ENCODE results near the gene RNASE2.
"Not testable (repeated sequence)": the region's sequence is repeated elsewhere in the genome, so short reads cannot be mapped to it uniquely, and the experiment has no call there.

Gene RNASE2

DNA sequence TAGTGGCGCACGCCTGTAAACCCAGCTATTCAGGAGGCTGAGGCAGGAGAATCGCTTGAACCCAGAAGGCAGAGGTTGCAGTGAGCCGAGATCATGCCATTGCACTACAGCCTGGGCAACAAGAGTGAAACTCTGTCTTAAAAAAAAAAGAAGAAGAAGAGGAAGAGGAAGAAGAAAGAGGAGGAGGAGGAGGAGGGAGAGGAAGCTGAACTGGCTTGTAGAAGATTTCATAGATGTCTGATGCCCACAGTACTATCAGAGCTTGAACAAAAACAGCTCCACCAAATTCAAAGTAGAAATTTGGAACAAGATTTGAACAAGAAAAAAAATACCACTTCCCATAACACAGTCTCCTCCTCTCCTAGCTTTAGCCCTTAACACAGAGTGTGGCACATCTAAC, 30.4 kb downstream of the RNASE2 start:
- H3K9ac ChIP-seq (ENCODE audit: low read depth, low read length); H3K9me3 ChIP-seq (ENCODE audit: insufficient read depth, low read depth, low read length); H3K27me3 ChIP-seq (ENCODE audit: insufficient read depth, low read length); H3K4me3 ChIP-seq (ENCODE audit: low read length); H3K36me3 ChIP-seq (ENCODE audit: insufficient read depth, low read depth, low read length); H3K27ac ChIP-seq (ENCODE audit: low read length); H3K4me1 ChIP-seq (ENCODE audit: insufficient read depth, low read length): not testable (repeated sequence)

- Histone ChIP-seq H3K9me3 (ENCODE audit: insufficient read depth, low read depth, low read length) (no peaks in the 10 kb centered on the region), H3K27ac (ENCODE audit: low read length) (no peak overlapping the region), H3K4me3 (ENCODE audit: low read length) (no peak overlapping the region), H3K36me3 (ENCODE audit: insufficient read depth, low read depth, low read length) (peaks cover 3% of the 10 kb centered on the region; the same call in 1 of the 2 replicates), H3K9ac (ENCODE audit: low read depth, low read length) (no peak overlapping the region), H3K27me3 (ENCODE audit: insufficient read depth, low read length) (0 out of 2 replicates have a peak, but pooled peaks cover 5% of the 10 kb centered on the region), H3K4me1 (ENCODE audit: insufficient read depth, low read length) (no peaks in the 10 kb centered on the region)
Measured at GRCh38 chr14:20986811-20987210, 31.5 kb downstream of the RNASE2 start.

- Histone ChIP-seq H3K4me3 (ENCODE audit: low read length) (peak overlapping the region; percentile 69), H3K27me3 (ENCODE audit: insufficient read depth, low read length) (0 out of 2 replicates have a peak, but pooled peaks cover 3% of the 10 kb centered on the region), H3K9ac (ENCODE audit: low read depth, low read length) (peak overlapping the region; percentile 66; the same call in 1 of the 2 replicates), H3K4me1 (ENCODE audit: insufficient read depth, low read length) (no peaks in the 10 kb centered on the region), H3K9me3 (ENCODE audit: insufficient read depth, low read depth, low read length) (no peaks in the 10 kb centered on the region), H3K27ac (ENCODE audit: low read length) (peak overlapping the region; percentile 45), H3K36me3 (ENCODE audit: insufficient read depth, low read depth, low read length) (peaks cover 24% of the 10 kb centered on the region)
Measured at GRCh38 chr14:20988717-20989470, 33.6 kb downstream of the RNASE2 start.

- H3K27ac ChIP-seq (ENCODE audit: low read length): peak overlapping the region; percentile 45
- peak overlapping the region; percentile 69 for H3K4me3 ChIP-seq (ENCODE audit: low read length)
- H3K4me1 ChIP-seq (ENCODE audit: insufficient read depth, low read length): no peaks in the 10 kb centered on the region
- peak overlapping the region; percentile 66; the same call in 1 of the 2 replicates for H3K9ac ChIP-seq (ENCODE audit: low read depth, low read length)
- H3K27me3 ChIP-seq (ENCODE audit: insufficient read depth, low read length): no peaks in the 10 kb centered on the region
- no peaks in the 10 kb centered on the region for H3K9me3 ChIP-seq (ENCODE audit: insufficient read depth, low read depth, low read length)
- peaks cover 29% of the 10 kb centered on the region for H3K36me3 ChIP-seq (ENCODE audit: insufficient read depth, low read depth, low read length)
Measured at GRCh38 chr14:20989471-20989786, 34.1 kb downstream of the RNASE2 start.

GRCh38 chr14:20989787-20990600, 34.7 kb downstream of the RNASE2 start, which contains the start of gene METTL17:
TSS of gene METTL17 (plus strand) at chr14:20989980. CDS start at chr14:20990003, 23 bp downstream.
- H3K27ac ChIP-seq (ENCODE audit: low read length): peak within 1 kb of the TSS; percentile 45
- H3K9me3 ChIP-seq (ENCODE audit: insufficient read depth, low read depth, low read length): no peaks in the 10 kb centered on the region
- H3K4me1 ChIP-seq (ENCODE audit: insufficient read depth, low read length): no peaks in the 10 kb centered on the region
- H3K27me3 ChIP-seq (ENCODE audit: insufficient read depth, low read length): no peaks in the 10 kb centered on the region
- H3K9ac ChIP-seq (ENCODE audit: low read depth, low read length): peak within 1 kb of the TSS; percentile 85; the same call in 1 of the 2 replicates
- peak within 1 kb of the TSS; percentile 93 for H3K4me3 ChIP-seq (ENCODE audit: low read length)
- H3K36me3 ChIP-seq (ENCODE audit: insufficient read depth, low read depth, low read length): peaks cover 35% of the 10 kb centered on the region

GRCh38 chr14:20996521-20996920, 41.2 kb downstream of the RNASE2 start:
- peaks cover 59% of the 10 kb centered on the region for H3K36me3 ChIP-seq (ENCODE audit: insufficient read depth, low read depth, low read length)

DNA sequence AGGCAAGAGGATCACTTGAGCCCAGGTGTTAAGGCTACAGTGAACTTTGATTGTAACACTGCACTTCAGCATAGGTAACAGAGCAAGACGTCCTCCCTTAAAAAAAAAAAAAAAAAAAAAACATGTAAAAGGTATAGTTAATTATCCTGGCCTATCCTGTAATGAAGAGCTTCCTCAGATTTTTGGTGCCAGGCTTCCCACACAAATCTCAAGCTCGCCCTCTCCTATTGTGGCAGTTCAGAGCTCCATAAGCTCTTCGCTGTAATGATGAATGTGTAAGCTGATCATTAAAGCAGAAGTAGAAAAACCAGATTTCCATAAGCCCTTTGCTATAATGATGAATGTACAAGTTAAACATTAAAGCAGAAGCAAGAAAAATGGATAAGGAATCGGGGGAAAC, 41.8 kb downstream of the RNASE2 start:
- no peak overlapping the region for H3K27ac ChIP-seq (ENCODE audit: low read length)
- no peak overlapping the region for H3K4me3 ChIP-seq (ENCODE audit: low read length)
- H3K4me1 ChIP-seq (ENCODE audit: insufficient read depth, low read length): peaks cover 5% of the 10 kb centered on the region; the same call in 1 of the 2 replicates
- H3K36me3 ChIP-seq (ENCODE audit: insufficient read depth, low read depth, low read length): peaks cover 53% of the 10 kb centered on the region
- no peaks in the 10 kb centered on the region for H3K9me3 ChIP-seq (ENCODE audit: insufficient read depth, low read depth, low read length)
- H3K27me3 ChIP-seq (ENCODE audit: insufficient read depth, low read length): no peaks in the 10 kb centered on the region
- no peak overlapping the region for H3K9ac ChIP-seq (ENCODE audit: low read depth, low read length)

More at GRCh38 chr14:20996521-20996920, 41.2 kb downstream of the RNASE2 start:
- peaks cover 5% of the 10 kb centered on the region; the same call in 1 of the 2 replicates for H3K4me1 ChIP-seq (ENCODE audit: insufficient read depth, low read length)
- no peaks in the 10 kb centered on the region for H3K9me3 ChIP-seq (ENCODE audit: insufficient read depth, low read depth, low read length)
- H3K27me3 ChIP-seq (ENCODE audit: insufficient read depth, low read length): no peaks in the 10 kb centered on the region
- no peak overlapping the region for H3K4me3 ChIP-seq (ENCODE audit: low read length)
- no peak overlapping the region for H3K9ac ChIP-seq (ENCODE audit: low read depth, low read length)
- H3K27ac ChIP-seq (ENCODE audit: low read length): no peak overlapping the region

- H3K4me3 ChIP-seq (ENCODE audit: low read length): no peak overlapping the region
- H3K36me3 ChIP-seq (ENCODE audit: insufficient read depth, low read depth, low read length): peaks cover 49% of the 10 kb centered on the region
- no peaks in the 10 kb centered on the region for H3K9me3 ChIP-seq (ENCODE audit: insufficient read depth, low read depth, low read length)
- H3K27ac ChIP-seq (ENCODE audit: low read length): no peak overlapping the region
- no peak overlapping the region for H3K9ac ChIP-seq (ENCODE audit: low read depth, low read length)
- peaks cover 5% of the 10 kb centered on the region; the same call in 1 of the 2 replicates for H3K4me1 ChIP-seq (ENCODE audit: insufficient read depth, low read length)
- H3K27me3 ChIP-seq (ENCODE audit: insufficient read depth, low read length): no peaks in the 10 kb centered on the region
Measured at GRCh38 chr14:20997564-20997963, 42.3 kb downstream of the RNASE2 start.

DNA sequence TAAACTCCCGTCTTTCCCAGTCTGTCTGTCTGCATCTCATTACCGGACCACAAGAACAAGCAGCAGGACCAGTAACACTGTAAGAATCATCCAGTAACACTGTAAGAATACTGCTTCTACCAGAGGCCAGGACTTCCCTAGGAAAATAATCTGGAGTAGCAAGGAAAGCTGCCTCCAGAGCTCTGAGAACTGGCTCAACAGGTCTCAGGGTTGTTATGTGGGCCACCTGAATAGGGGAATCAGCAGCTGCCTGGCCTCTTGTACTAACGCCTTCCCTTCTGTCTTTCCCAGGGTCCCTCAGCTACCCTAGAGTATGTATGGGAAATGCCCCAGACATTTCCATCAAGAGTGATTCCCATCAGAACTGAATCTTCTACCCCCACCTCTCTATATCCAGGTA, 42.9 kb downstream of the RNASE2 start:
- H3K4me1 ChIP-seq (ENCODE audit: insufficient read depth, low read length): peaks cover 5% of the 10 kb centered on the region; the same call in 1 of the 2 replicates
- H3K27me3 ChIP-seq (ENCODE audit: insufficient read depth, low read length): no peaks in the 10 kb centered on the region
- no peak overlapping the region for H3K27ac ChIP-seq (ENCODE audit: low read length)
- no peak overlapping the region for H3K4me3 ChIP-seq (ENCODE audit: low read length)
- H3K36me3 ChIP-seq (ENCODE audit: insufficient read depth, low read depth, low read length): peaks cover 43% of the 10 kb centered on the region
- H3K9me3 ChIP-seq (ENCODE audit: insufficient read depth, low read depth, low read length): no peaks in the 10 kb centered on the region
- H3K9ac ChIP-seq (ENCODE audit: low read depth, low read length): no peak overlapping the region

GRCh38 chr14:20998674-20999366, 43.5 kb downstream of the RNASE2 start, which contains the start of gene SLC39A2:
TSS of gene SLC39A2 (plus strand) at chr14:20999293. CDS start at chr14:20999447, 154 bp downstream.
- no peak within 1 kb of the TSS for H3K27ac ChIP-seq (ENCODE audit: low read length)
- peaks cover 5% of the 10 kb centered on the region; the same call in 1 of the 2 replicates for H3K4me1 ChIP-seq (ENCODE audit: insufficient read depth, low read length)
- H3K9me3 ChIP-seq (ENCODE audit: insufficient read depth, low read depth, low read length): no peaks in the 10 kb centered on the region
- no peaks in the 10 kb centered on the region for H3K27me3 ChIP-seq (ENCODE audit: insufficient read depth, low read length)
- peak within 1 kb of the TSS; percentile 41; the same call in 1 of the 2 replicates for H3K4me3 ChIP-seq (ENCODE audit: low read length)
- H3K9ac ChIP-seq (ENCODE audit: low read depth, low read length): no peak within 1 kb of the TSS
- peaks cover 36% of the 10 kb centered on the region for H3K36me3 ChIP-seq (ENCODE audit: insufficient read depth, low read depth, low read length)

DNA sequence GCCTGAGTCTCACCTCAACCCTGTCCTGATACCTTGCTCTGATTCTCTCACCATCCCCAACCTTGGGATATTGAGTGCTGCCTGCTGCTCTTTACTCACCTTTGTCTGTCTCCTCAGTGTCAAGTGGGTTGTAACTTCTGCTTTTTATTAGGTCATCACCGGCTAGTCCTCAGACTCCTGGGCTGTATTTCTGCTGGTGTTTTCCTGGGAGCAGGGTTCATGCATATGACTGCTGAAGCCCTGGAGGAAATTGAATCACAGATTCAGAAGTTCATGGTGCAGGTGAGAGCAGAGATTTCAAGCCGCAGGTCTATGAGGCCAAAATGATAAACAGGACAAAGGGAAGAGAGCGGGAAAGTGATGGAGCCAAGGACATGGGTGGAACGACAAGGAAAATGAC, 44.3 kb downstream of the RNASE2 start:
- H3K9me3 ChIP-seq (ENCODE audit: insufficient read depth, low read depth, low read length): no peaks in the 10 kb centered on the region
- no peak overlapping the region for H3K27ac ChIP-seq (ENCODE audit: low read length)
- no peak overlapping the region for H3K4me3 ChIP-seq (ENCODE audit: low read length)

More for the DNA sequence above, 44.3 kb downstream of the RNASE2 start:
- no peaks in the 10 kb centered on the region for H3K27me3 ChIP-seq (ENCODE audit: insufficient read depth, low read length)
- peaks cover 28% of the 10 kb centered on the region for H3K36me3 ChIP-seq (ENCODE audit: insufficient read depth, low read depth, low read length)
- peaks cover 5% of the 10 kb centered on the region; the same call in 1 of the 2 replicates for H3K4me1 ChIP-seq (ENCODE audit: insufficient read depth, low read length)
- no peak overlapping the region for H3K9ac ChIP-seq (ENCODE audit: low read depth, low read length)
